ENCODE results near the gene ZBTB7A.

The ZBTB7A gene

DNA sequence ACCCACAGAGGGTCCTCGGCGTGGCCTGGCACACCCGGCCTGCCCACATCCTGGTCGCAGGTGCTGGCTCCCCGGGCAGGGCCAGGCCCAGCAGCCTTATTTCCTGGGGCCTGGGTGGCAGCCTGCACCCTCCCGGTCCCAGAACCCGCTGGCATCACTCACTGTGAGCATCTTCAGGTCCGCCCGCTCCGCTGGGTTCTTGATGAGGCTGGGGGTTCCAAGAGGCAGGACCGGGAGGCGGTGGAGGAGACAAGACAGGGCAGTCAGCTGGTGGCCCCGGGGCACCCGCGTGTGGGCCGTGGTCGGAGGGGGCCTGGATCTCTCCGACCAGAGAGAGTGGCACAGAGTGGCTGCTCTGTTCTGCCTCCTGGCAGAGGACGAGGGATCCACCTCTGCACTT, 27.6 kb upstream of the ZBTB7A start:
- FAIRE-seq = no peak
- no peak for DNase-seq (ENCODE audit: insufficient read length, low spot score)
- TF ChIP-seq, protein P1, sequence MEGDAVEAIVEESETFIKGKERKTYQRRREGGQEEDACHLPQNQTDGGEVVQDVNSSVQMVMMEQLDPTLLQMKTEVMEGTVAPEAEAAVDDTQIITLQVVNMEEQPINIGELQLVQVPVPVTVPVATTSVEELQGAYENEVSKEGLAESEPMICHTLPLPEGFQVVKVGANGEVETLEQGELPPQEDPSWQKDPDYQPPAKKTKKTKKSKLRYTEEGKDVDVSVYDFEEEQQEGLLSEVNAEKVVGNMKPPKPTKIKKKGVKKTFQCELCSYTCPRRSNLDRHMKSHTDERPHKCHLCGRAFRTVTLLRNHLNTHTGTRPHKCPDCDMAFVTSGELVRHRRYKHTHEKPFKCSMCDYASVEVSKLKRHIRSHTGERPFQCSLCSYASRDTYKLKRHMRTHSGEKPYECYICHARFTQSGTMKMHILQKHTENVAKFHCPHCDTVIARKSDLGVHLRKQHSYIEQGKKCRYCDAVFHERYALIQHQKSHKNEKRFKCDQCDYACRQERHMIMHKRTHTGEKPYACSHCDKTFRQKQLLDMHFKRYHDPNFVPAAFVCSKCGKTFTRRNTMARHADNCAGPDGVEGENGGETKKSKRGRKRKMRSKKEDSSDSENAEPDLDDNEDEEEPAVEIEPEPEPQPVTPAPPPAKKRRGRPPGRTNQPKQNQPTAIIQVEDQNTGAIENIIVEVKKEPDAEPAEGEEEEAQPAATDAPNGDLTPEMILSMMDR (IDR thresholded peaks at IDR 0.05; ENCODE audit: insufficient read depth, missing control alignments) = no peak

DNA sequence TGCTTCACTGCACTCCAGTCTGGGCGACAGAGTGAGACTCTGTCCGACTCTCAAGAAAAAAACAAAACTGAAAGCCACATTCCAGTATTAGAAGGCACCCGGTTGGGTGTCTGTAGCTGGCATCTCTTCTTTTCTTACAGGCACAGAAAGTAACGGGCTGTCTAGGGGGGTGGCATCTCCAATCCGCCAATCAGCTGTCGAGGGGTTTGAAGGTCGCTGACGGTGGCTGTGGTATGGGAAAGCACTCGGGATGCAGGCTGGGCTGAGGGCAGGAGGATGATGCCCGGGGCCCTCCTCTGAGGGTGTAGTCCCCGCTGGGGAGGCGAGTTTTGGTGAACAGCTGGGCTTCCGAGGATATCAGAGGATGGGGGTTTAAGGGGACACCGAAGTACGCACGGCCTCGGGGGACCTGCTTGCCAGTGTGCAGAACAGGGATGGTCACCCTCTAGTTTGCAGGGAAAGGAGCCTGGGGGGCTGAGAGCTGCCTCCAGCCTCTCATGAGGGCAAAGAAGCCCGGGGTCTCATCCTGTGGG, 27.0 kb upstream of the ZBTB7A start:
- FAIRE-seq (no peak), DNase-seq (ENCODE audit: insufficient read length, low spot score) (no peak)
- TF ChIP-seq, protein P1 (IDR thresholded peaks at IDR 0.05; ENCODE audit: insufficient read depth, missing control alignments) = no peak

DNA sequence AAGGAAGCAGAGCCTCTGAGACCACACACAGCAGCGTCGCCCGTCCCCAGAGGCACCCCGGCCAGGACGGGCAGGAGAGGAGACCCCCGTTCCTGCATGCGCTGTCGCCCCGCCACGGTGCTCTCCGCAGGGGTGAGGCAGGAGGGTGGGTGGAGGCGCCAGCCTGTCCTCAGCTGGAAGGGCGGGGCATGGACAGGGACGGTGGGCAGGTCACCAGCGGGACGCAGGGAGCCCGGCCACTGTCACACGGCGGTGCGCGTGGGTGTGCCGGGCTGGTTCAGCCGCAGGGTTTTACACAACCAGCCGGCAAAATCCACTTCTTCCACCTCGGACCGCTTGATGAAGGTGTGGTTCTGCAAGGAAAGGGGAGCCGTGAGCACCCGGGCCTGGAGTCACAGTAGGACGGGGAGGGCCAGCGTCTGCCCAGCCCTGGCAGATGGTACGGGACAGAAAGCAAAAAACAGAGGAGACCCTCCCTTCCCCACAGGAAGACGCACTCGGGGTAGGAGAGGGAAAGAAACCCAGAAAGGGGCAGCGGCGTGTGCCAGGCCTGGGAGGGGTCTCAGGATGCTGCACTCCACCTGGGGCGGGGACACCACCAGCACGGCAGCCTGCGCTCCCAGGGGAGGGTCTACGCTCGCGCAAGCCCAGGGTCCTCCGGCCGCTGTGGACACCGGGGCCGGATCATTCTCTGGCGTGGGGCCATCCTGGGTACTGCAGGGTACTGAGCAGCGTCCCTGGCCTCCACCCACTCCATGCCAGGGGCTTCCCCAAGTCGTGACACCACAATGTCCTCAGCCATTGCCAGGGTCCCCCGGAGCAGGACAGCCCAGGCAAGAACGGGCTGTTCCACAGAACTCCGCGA, 23.9 kb upstream of the ZBTB7A start:
- FAIRE-seq (no peak), DNase-seq (ENCODE audit: insufficient read length, low spot score) (no peak)
- TF ChIP-seq, protein P1 (IDR thresholded peaks at IDR 0.05; ENCODE audit: insufficient read depth, missing control alignments) = no peak

DNA sequence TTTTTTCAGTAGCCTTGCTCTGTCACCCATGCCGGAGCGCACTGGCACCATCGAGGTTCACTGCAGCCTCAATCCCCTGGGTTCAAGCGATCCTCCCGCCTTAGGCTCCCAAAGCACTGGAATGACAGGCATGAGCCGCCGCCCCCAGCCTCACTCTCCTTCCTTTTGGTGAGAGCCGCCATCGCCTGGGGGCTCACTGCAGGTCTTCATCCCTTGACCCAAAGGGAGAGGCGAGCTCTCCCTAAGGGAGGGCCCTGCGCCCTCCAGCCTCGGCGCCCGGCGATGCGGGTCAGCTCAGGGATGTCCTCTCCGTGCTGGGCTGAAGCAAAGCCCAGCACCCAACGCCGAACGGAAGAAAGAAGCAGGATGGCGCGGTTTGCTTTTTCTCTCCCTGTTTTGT, 23.2 kb upstream of the ZBTB7A start:
- DNase-seq (ENCODE audit: insufficient read length, low spot score) (no peak), FAIRE-seq (no peak)
- TF ChIP-seq, protein P1 (IDR thresholded peaks at IDR 0.05; ENCODE audit: insufficient read depth, missing control alignments) = no peak

DNA sequence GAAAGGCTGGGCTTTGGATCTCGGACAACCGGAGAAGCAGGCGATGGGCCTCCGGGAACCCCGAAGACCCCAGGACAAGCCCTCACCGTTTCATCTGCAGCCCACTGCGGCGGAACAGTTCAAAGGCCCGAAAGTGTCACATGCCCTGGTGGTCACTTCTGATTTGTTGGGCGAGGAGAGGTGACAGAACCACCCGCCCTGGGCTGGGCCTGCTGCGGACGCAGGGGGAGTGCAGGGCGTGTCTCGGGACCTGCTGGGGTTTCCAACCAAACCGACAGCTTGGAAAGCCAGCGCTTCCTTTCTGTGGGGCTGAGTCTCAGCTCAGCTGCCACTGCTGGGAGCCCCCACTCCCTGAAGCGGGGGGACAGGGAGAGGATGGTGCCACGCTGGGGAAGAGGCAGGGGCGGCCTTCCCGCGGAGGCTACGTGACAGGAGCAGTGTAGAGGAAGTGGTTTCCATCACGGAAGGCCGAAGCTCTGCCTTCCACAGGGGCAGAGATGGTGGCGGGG, 22.8 kb upstream of the ZBTB7A start:
- TF ChIP-seq, protein P1 (IDR thresholded peaks at IDR 0.05; ENCODE audit: insufficient read depth, missing control alignments) = no peak
- FAIRE-seq = no peak
- no peak for DNase-seq (ENCODE audit: insufficient read length, low spot score)

DNA sequence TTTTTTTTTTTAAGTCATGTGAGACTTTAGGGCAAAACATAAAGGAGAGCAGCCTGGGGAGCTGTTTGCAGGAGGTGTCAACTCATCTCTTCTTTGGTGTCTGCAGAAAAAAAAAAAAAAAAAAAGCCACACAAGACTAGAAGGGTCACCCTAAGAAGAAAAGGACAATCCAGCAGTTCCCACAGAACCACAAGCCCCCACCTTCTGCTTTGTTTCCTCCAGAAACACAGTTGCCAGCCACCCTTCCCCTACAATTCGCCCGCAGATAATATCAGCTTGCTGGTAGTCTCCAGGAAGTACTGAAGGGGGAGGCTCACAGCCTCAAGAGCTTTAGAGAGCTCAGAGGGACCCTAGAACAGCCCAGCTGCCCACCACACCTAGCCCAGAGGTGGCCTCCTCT, 22.3 kb upstream of the ZBTB7A start:
- no peak for DNase-seq (ENCODE audit: insufficient read length, low spot score)
- no peak for FAIRE-seq
- TF ChIP-seq, protein P1 (IDR thresholded peaks at IDR 0.05; ENCODE audit: insufficient read depth, missing control alignments) = no peak
